Measurements from ENCODE around the gene IGHMBP2.

IGHMBP2 gene

DNA sequence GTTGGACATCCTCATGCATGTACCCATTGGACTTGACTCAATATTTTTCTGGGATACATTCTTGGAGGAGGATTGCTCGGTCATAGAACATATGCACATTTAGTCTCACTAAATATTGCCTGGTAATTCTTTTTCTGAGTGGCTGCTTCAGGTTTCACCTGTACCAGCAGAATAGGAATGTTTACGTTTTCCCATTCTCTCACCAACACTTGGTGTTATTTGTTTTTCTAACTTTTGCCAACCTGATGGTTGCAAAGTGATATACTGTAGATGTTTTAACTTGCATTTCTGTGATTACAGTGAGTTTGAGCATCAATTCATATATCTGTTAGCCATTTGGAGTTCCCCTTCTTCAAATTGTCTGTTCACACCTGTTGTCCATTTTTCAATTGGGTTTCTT, 78.4 kb downstream of the IGHMBP2 start:
- H3K4me3 ChIP-seq (ENCODE audit: insufficient read depth, low read depth, low read length), result no peak overlapping the region
- no peaks in the 10 kb centered on the region for H3K36me3 ChIP-seq (ENCODE audit: control insufficient read depth, insufficient read depth, low read length)
- no peaks in the 10 kb centered on the region for H3K9me3 ChIP-seq (ENCODE audit: control insufficient read depth, low read length)
- 93 to 94% methylated on average over 2 of the region's 2 CpGs for WGBS, 2 experiments
- no peaks in the 10 kb centered on the region for H3K4me1 ChIP-seq (ENCODE audit: control insufficient read depth, insufficient read depth, low read length)
- no peaks in the 10 kb centered on the region for H3K27me3 ChIP-seq (ENCODE audit: control insufficient read depth, insufficient read depth, low read length, poor library complexity, severe bottlenecking)
- H3K27ac ChIP-seq (ENCODE audit: insufficient read depth, low read depth, low read length, poor library complexity, severe bottlenecking), result no peak overlapping the region

GRCh38 chr11:68983801-68984200, 80.1 kb downstream of the IGHMBP2 start:
- Histone ChIP-seq H3K4me3 (ENCODE audit: insufficient read depth, low read depth, low read length) (no peak overlapping the region), H3K36me3 (ENCODE audit: control insufficient read depth, insufficient read depth, low read length) (no peaks in the 10 kb centered on the region), H3K4me1 (ENCODE audit: control insufficient read depth, insufficient read depth, low read length) (no peaks in the 10 kb centered on the region), H3K27ac (ENCODE audit: insufficient read depth, low read depth, low read length, poor library complexity, severe bottlenecking) (no peak overlapping the region), H3K9me3 (ENCODE audit: control insufficient read depth, low read length) (no peaks in the 10 kb centered on the region), H3K27me3 (ENCODE audit: control insufficient read depth, insufficient read depth, low read length, poor library complexity, severe bottlenecking) (no peaks in the 10 kb centered on the region)
- WGBS, 2 experiments, result 89 to 90% methylated on average over 6 of the region's 6 CpGs

GRCh38 chr11:68987211-68987610, 83.5 kb downstream of the IGHMBP2 start:
- no peaks in the 10 kb centered on the region for H3K36me3 ChIP-seq (ENCODE audit: control insufficient read depth, insufficient read depth, low read length)
- no peaks in the 10 kb centered on the region for H3K4me1 ChIP-seq (ENCODE audit: control insufficient read depth, insufficient read depth, low read length)
- no peak overlapping the region for H3K27ac ChIP-seq (ENCODE audit: insufficient read depth, low read depth, low read length, poor library complexity, severe bottlenecking)
- H3K9me3 ChIP-seq (ENCODE audit: control insufficient read depth, low read length), result no peaks in the 10 kb centered on the region
- no peaks in the 10 kb centered on the region for H3K27me3 ChIP-seq (ENCODE audit: control insufficient read depth, insufficient read depth, low read length, poor library complexity, severe bottlenecking)
- no peak overlapping the region for H3K4me3 ChIP-seq (ENCODE audit: insufficient read depth, low read depth, low read length)

DNA sequence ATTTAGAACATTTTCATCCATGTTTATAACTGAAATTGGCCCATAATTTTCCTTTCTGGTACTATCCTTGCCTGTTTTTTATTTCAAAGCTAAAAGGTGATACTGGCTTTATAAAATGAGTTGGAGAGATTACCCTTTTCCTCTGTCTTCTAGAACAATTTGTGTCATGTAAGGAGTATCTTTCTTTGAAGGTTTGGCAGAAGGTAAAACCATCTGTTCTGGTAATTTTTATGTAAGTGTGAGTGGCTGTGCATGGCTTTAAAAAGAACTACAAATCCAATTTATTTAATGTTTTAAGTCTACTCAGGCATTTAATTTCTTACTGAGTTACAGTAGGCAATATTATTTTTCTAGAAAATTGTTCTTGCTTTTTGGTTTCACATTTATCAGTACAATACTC, 84.8 kb downstream of the IGHMBP2 start:
- Histone ChIP-seq H3K27ac (ENCODE audit: insufficient read depth, low read depth, low read length, poor library complexity, severe bottlenecking) (no peak overlapping the region), H3K27me3 (ENCODE audit: control insufficient read depth, insufficient read depth, low read length, poor library complexity, severe bottlenecking) (no peaks in the 10 kb centered on the region), H3K4me1 (ENCODE audit: control insufficient read depth, insufficient read depth, low read length) (no peaks in the 10 kb centered on the region), H3K9me3 (ENCODE audit: control insufficient read depth, low read length) (no peaks in the 10 kb centered on the region), H3K36me3 (ENCODE audit: control insufficient read depth, insufficient read depth, low read length) (no peaks in the 10 kb centered on the region), H3K4me3 (ENCODE audit: insufficient read depth, low read depth, low read length) (no peak overlapping the region)
